GM12872 (cell line): Measurements from ENCODE around the gene LCE3A.

Experiments used
- TF ChIP-seq, protein P1 (sequence below): IDR thresholded peaks from 3 replicates; pipeline ENCODE4 v1.5.1; 2011; ENCODE audit warnings: low read depth, mild to moderate bottlenecking, low read length, moderate library complexity; ENCODE audit not compliant: insufficient read depth

Gene LCE3A

DNA sequence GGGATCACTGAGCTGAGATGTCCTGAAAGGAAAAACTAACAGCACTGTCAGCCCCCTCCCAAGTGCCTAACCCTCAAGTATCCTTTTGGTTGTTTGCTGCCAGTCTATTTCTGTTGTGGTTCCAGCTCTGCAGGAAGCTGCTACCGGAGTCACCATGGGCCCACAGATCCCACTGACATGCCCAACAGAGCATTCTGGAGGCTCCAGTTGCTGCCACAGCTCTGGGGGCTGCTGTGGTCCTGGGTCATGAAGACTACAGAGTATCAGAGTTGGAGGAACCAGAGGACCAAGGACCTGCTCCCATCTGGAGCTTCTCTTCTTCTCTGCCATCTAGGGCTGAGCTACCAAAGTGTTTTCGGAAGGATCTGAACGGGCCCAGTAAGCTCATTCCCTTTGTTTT, 910 bp downstream of the LCE3A start:
- TF ChIP-seq, protein P1, sequence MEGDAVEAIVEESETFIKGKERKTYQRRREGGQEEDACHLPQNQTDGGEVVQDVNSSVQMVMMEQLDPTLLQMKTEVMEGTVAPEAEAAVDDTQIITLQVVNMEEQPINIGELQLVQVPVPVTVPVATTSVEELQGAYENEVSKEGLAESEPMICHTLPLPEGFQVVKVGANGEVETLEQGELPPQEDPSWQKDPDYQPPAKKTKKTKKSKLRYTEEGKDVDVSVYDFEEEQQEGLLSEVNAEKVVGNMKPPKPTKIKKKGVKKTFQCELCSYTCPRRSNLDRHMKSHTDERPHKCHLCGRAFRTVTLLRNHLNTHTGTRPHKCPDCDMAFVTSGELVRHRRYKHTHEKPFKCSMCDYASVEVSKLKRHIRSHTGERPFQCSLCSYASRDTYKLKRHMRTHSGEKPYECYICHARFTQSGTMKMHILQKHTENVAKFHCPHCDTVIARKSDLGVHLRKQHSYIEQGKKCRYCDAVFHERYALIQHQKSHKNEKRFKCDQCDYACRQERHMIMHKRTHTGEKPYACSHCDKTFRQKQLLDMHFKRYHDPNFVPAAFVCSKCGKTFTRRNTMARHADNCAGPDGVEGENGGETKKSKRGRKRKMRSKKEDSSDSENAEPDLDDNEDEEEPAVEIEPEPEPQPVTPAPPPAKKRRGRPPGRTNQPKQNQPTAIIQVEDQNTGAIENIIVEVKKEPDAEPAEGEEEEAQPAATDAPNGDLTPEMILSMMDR: no peak

DNA sequence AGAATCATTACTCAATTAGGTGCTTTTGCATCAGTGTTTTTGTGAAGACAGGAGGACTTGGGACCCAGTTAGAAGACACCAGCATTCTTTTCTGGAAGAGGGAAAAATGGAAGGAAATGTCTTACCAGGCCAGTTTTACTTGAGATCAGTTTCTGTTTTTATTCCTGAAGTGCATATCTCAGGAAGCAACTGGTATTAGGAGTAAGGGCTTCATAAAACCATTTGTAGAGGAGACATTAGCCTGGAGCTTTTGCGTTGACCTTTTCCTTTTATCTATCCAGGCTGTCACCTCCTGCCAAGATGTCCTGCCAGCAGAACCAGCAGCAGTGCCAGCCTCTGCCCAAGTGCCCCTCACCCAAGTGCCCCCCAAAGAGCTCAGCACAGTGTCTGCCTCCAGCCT, 9.4 kb downstream of the LCE3A start, which contains the start of gene LCE3B:
TSS of gene LCE3B (plus strand) at position 301 of the 400 bp plus-strand sequence. CDS start at position 301, 0 bp downstream.
- TF ChIP-seq, protein P1: no peak

DNA sequence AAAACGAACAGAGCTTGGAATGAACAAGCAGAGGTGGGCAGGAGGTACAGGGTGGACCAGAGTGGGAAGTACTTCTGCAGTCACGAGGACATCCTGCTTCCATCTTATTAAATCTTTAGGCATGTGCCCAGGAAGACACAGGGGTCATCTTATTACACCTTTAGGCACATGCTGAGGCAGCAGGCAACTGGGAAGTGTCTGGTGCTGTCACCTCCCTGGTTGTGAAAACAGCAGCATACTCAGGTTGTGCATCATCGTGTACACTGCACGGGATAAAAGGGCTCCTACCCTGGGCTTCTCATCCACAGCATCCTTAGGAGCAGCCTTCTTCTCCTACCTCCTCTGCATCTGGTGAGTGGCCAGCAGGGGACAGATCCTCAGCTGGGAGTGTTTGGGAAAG, 23.0 kb downstream of the LCE3A start, which contains the start of gene LCE3C:
TSS of gene LCE3C (plus strand) at position 301 of the 400 bp plus-strand sequence. CDS start 498 bp downstream, outside the sequence.
- TF ChIP-seq, protein P1: no peak

DNA sequence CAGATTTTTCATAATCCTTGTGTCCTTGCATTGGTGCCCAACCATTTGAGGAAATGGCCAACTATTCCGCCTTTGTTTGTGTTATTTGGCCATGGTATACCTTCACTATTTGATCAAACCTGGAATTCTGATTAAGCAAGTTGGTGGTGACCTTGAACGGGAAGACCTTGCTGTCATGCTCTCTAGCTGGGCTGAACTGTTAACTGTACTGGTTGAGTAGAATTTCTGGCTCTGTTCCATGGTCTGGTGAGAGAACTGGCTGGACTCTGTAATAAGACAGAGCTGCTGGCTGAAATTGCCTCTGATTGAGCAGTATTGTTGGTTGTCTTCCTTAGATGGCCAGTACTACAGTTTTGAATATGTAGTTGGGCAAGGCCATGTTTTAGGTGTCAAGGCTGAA, 25.9 kb downstream of the LCE3A start:
- TF ChIP-seq, protein P1: no peak

DNA sequence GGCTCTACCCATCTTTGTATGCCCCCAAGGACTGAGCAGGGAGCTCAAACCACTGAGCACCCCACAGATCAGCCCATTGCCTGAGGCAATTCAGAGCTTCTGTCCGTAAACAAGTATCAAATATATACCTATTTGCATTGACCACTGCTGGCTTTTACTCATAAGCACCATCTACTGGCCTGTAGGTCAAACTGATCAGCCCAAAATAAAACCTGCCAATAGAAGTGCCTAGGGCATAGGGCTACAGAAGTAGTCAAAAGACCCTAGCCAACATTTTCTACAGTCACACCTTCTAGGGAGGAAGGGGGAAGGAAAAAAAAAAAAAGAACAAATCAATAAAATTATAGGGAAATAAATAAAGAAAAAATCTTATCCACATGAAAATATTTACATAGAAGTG, 37.3 kb downstream of the LCE3A start:
- TF ChIP-seq, protein P1: peak; percentile 44; the same call in 2 of the 3 replicates

DNA sequence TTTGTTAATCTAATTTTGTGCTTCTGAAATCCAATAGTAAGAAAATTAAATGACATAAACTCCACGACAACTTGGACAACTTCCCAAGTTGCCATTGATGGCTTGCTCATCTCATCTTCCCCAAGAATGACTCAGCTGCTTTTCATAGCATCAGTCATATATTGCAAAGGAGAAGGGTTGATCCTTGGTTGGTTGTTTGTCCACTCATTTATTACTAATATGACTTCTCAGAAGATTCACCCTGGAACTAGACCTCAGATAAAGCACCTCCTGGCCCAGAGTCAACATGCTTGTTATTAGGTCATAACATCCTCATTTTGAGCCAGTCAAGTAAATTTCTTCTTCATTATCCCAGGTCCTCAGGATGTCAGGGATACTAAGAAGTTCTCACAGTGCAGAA, 40.3 kb downstream of the LCE3A start:
- TF ChIP-seq, protein P1: no peak

DNA sequence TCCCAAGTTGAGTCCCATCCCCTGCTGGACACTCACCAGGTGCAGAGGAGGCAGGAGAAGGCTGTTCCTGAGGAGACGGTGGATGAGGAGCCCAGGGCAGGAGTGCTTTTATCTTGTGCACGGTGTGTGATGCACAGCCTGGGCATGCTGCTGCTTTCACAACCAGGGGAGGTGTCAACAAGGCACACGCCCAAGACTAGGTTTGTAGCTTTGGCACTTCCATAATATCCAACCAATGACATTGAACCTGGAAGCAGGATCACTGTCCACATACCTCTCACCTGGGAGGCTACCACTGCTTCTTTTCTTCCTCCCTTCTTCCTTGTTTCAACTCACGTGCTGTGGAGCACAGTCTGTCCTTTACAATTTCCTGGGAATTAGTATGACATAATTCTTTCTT, 42.5 kb downstream of the LCE3A start, which contains the start of gene LCE3D:
TSS of gene LCE3D (minus strand) at position 84 of the 400 bp plus-strand sequence. CDS start 580 bp downstream, outside the sequence.
- TF ChIP-seq, protein P1: no peak

DNA sequence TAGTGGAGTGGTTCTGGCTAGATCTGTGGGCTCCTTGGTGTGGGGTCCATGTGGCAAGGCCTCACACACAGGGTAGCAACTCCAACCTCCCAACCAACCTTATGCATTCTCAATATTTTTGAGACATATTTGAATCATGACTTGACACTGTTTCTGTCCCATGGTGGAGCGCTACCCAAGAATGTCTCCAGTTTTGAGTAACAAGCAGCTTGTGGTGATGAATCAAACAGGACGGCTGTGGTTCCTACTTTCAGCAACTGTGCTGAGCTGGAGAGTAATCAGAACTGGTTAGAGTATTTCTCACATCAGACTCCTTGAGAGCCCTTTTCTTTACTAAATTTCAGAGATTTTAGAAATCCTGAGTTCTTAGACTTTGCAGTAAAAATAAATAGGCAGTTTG, 45.7 kb downstream of the LCE3A start:
- TF ChIP-seq, protein P1: no peak
